ENCODE results near the gene GPR143.

GPR143 gene

DNA sequence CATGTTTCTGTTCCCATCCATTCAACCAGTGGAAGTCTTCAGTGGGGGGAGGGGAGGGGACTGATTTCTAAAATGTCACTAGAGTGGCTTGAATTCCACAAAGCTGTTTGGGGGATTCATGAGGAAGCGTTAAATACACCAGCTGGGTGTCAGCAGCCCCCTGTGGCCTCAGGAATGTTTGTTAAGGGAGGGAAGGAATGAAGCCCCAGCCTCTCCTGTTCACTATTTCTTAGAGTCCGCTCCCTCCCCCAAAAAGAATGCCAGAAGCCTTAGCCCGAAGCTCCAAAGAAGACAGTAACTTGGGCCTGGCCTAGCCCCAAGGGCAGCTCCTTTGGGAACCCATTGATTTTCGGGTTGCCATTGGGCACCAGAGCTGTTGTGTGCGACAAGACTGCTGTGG, 23.9 kb upstream of the GPR143 start:
- Histone ChIP-seq H3K4me2 (ENCODE audit: low read depth, low read length, poor library complexity, severe bottlenecking) (no peak overlapping the region), H3K36me3 (ENCODE audit: insufficient read depth, low read length) (no peaks in the 10 kb centered on the region), H3K9me3 (ENCODE audit: insufficient read depth, low read depth, low read length) (no peaks in the 10 kb centered on the region), H3F3A (ENCODE audit: low read depth) (no peaks in the 10 kb centered on the region), H3K79me2 (ENCODE audit: insufficient read depth, low read length) (no peaks in the 10 kb centered on the region), H3K4me1 (ENCODE audit: insufficient read depth, low read length, poor library complexity, severe bottlenecking) (no peaks in the 10 kb centered on the region), H4K20me1 (ENCODE audit: insufficient read depth, low read length, poor library complexity, severe bottlenecking) (no peaks in the 10 kb centered on the region), H3K4me3 (ENCODE audit: low read length, poor library complexity, severe bottlenecking) (no peak overlapping the region), H3K27me3 (ENCODE audit: insufficient read depth, low read length, poor library complexity, severe bottlenecking) (no peaks in the 10 kb centered on the region), H3K9ac (ENCODE audit: low read depth, low read length, poor library complexity, severe bottlenecking) (no peak overlapping the region), H3K9me2 (replicated peaks; ENCODE audit: low read depth, low read length) (no peaks in the 10 kb centered on the region), H2AFZ (ENCODE audit: low read length) (no peak overlapping the region)
- TF ChIP-seq, protein P1, sequence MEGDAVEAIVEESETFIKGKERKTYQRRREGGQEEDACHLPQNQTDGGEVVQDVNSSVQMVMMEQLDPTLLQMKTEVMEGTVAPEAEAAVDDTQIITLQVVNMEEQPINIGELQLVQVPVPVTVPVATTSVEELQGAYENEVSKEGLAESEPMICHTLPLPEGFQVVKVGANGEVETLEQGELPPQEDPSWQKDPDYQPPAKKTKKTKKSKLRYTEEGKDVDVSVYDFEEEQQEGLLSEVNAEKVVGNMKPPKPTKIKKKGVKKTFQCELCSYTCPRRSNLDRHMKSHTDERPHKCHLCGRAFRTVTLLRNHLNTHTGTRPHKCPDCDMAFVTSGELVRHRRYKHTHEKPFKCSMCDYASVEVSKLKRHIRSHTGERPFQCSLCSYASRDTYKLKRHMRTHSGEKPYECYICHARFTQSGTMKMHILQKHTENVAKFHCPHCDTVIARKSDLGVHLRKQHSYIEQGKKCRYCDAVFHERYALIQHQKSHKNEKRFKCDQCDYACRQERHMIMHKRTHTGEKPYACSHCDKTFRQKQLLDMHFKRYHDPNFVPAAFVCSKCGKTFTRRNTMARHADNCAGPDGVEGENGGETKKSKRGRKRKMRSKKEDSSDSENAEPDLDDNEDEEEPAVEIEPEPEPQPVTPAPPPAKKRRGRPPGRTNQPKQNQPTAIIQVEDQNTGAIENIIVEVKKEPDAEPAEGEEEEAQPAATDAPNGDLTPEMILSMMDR (conservative IDR thresholded peaks at IDR 0.05; ENCODE audit: low read length), result no peak
- no peak for TF ChIP-seq EZH2phosphoT487 (IDR thresholded peaks at IDR 0.05; ENCODE audit: borderline replicate concordance)

DNA sequence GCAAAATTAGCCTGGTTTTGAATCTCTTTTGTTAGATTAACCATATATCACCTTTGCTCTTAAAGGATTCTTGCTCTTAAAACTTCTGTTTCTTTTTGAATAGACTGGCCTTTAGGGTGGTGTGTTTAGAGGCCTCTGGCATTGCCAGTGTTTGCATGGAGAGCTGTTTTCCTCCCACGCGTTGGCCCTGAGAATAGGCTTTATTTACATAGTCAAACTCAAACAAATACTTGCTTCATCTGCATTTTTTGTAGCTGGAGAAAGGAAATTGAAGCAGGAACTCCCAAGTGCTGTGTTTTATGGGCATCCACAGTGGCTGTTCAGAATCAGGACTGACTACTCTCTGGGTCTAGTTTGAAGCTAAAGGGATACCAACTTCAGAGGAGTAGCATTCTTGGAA, 23.3 kb upstream of the GPR143 start:
- H3K9ac ChIP-seq (ENCODE audit: low read depth, low read length, poor library complexity, severe bottlenecking), result no peak overlapping the region
- TF ChIP-seq, protein P1 (conservative IDR thresholded peaks at IDR 0.05; ENCODE audit: low read length), result no peak
- TF ChIP-seq EZH2phosphoT487 (IDR thresholded peaks at IDR 0.05; ENCODE audit: borderline replicate concordance), result no peak
- no peak overlapping the region for H2AFZ ChIP-seq (ENCODE audit: low read length)
- no peaks in the 10 kb centered on the region for H3K9me2 ChIP-seq (replicated peaks; ENCODE audit: low read depth, low read length)
- H3K4me2 ChIP-seq (ENCODE audit: low read depth, low read length, poor library complexity, severe bottlenecking), result no peak overlapping the region
- no peaks in the 10 kb centered on the region for H3K79me2 ChIP-seq (ENCODE audit: insufficient read depth, low read length)
- H3K4me1 ChIP-seq (ENCODE audit: insufficient read depth, low read length, poor library complexity, severe bottlenecking), result no peaks in the 10 kb centered on the region
- no peak overlapping the region for H3K4me3 ChIP-seq (ENCODE audit: low read length, poor library complexity, severe bottlenecking)
- H3F3A ChIP-seq (ENCODE audit: low read depth), result no peaks in the 10 kb centered on the region
- no peaks in the 10 kb centered on the region for H3K9me3 ChIP-seq (ENCODE audit: insufficient read depth, low read depth, low read length)
- H3K27me3 ChIP-seq (ENCODE audit: insufficient read depth, low read length, poor library complexity, severe bottlenecking), result no peaks in the 10 kb centered on the region
- H3K36me3 ChIP-seq (ENCODE audit: insufficient read depth, low read length), result no peaks in the 10 kb centered on the region
- H4K20me1 ChIP-seq (ENCODE audit: insufficient read depth, low read length, poor library complexity, severe bottlenecking), result no peaks in the 10 kb centered on the region

DNA sequence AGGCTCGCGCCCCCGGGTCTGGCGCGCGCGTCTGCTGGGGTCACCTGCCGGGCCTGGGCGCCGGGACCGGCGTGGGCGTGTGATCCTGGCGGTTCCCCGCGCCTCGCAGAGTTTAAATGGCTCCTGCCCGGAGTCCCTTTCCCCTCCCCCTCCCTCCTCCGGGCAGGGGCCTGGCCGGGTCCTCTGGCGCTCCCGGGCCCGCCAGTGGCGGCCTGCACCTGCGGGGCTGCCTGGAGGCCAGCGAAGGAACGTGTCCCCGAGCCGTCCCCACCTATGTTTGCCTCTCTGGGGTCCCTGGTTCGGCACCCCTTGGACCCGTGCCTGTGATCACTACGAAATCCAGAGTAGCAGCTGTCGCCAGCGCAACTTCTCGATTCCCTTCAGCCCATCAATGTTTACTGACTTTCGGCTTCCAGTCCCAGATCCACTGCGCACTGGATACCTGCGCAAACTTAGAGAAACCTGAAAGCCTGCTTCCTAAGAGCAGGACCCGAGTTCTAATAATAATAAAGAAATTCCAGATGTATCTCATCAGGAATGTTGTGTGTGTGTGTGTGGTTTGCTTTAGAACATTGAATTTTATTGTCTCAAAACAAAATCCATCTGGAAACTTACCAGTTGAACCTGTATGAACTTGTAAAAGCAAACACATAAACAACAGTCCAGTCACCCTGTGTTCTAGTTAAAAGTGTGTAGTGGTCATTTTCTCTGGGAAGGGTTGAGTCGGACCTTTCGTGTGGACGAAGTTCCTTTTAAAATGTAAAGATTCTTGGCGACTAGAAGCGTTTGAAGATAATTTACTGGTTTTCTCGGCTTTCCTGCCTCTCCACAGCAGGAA, 21.4 kb upstream of the GPR143 start:
- H3F3A ChIP-seq (ENCODE audit: low read depth), result no peaks in the 10 kb centered on the region
- H3K9me3 ChIP-seq (ENCODE audit: insufficient read depth, low read depth, low read length), result no peaks in the 10 kb centered on the region
- no peak overlapping the region for H2AFZ ChIP-seq (ENCODE audit: low read length)
- no peaks in the 10 kb centered on the region for H3K27me3 ChIP-seq (ENCODE audit: insufficient read depth, low read length, poor library complexity, severe bottlenecking)
- H4K20me1 ChIP-seq (ENCODE audit: insufficient read depth, low read length, poor library complexity, severe bottlenecking), result no peaks in the 10 kb centered on the region
- no peaks in the 10 kb centered on the region for H3K9me2 ChIP-seq (replicated peaks; ENCODE audit: low read depth, low read length)
- H3K4me1 ChIP-seq (ENCODE audit: insufficient read depth, low read length, poor library complexity, severe bottlenecking), result no peaks in the 10 kb centered on the region
- no peaks in the 10 kb centered on the region for H3K79me2 ChIP-seq (ENCODE audit: insufficient read depth, low read length)
- no peak for TF ChIP-seq EZH2phosphoT487 (IDR thresholded peaks at IDR 0.05; ENCODE audit: borderline replicate concordance)
- TF ChIP-seq, protein P1 (conservative IDR thresholded peaks at IDR 0.05; ENCODE audit: low read length), result no peak
- no peak overlapping the region for H3K4me3 ChIP-seq (ENCODE audit: low read length, poor library complexity, severe bottlenecking)
- H3K4me2 ChIP-seq (ENCODE audit: low read depth, low read length, poor library complexity, severe bottlenecking), result no peak overlapping the region
- no peak overlapping the region for H3K9ac ChIP-seq (ENCODE audit: low read depth, low read length, poor library complexity, severe bottlenecking)
- H3K36me3 ChIP-seq (ENCODE audit: insufficient read depth, low read length), result no peaks in the 10 kb centered on the region
